SK-N-SH treated with all-trans-retinoic acid at 6 μM for 48 hours (cell line): ENCODE measurements around the gene NMT1.

Experiments
- ATAC-seq: fragments of 200-7000 bp; cut with Tn5 transposase; 3 replicates; pipeline ENCODE4 v1.9.1; 2020; ENCODE audit warnings: mild to moderate bottlenecking, moderate library complexity
- ARNTL ChIP-seq: fragments of 450-650 bp; formaldehyde crosslinking; IDR thresholded peaks from 2 replicates; pipeline ENCODE4 v1.5.0; 2020; ENCODE audit warnings: low read depth, mild to moderate bottlenecking, moderate library complexity, borderline replicate concordance
- BACH2 ChIP-seq: fragments of 250-450 bp; sonication (Bioruptor Pico); IDR thresholded peaks from 2 replicates; pipeline ENCODE4 v1.9.0; 2021; ENCODE audit warnings: mild to moderate bottlenecking, borderline replicate concordance
- CREB5 ChIP-seq: fragments of 250-450 bp; sonication (Bioruptor Pico); IDR thresholded peaks from 2 replicates; pipeline ENCODE4 v1.5.1; 2020; ENCODE audit warnings: low read depth, mild to moderate bottlenecking, moderate library complexity
- CSDC2 ChIP-seq: fragments of 250-450 bp; sonication (Bioruptor Pico); IDR thresholded peaks from 2 replicates; pipeline ENCODE4 v1.5.0; 2020; ENCODE audit warnings: mild to moderate bottlenecking, moderate library complexity
- CSRNP3 ChIP-seq: fragments of 250-450 bp; sonication (Bioruptor Pico); IDR thresholded peaks from 2 replicates; pipeline ENCODE4 v1.5.1; 2021; ENCODE audit warnings: mild to moderate bottlenecking, moderate library complexity
- ESRRG ChIP-seq: fragments of 250-450 bp; sonication (Bioruptor Pico); IDR thresholded peaks from 2 replicates; pipeline ENCODE4 v1.6.1; 2021; ENCODE audit warnings: mild to moderate bottlenecking
- GLIS3 ChIP-seq: fragments of 250-450 bp; sonication (Bioruptor Pico); IDR thresholded peaks from 2 replicates; pipeline ENCODE4 v1.5.0; 2020; ENCODE audit warnings: mild to moderate bottlenecking, moderate library complexity
- PATZ1 ChIP-seq: fragments of 250-450 bp; sonication (Bioruptor Pico); IDR thresholded peaks from 2 replicates; pipeline ENCODE4 v1.8.0; 2020; ENCODE audit warnings: mild to moderate bottlenecking, moderate library complexity, borderline replicate concordance
- POU6F1 ChIP-seq: fragments of 250-450 bp; sonication (Bioruptor Pico); IDR thresholded peaks from 2 replicates; pipeline ENCODE4 v1.8.0; 2021; ENCODE audit warnings: low read depth, mild to moderate bottlenecking, moderate library complexity, borderline replicate concordance
- PPARA ChIP-seq: fragments of 250-450 bp; sonication (Bioruptor Pico); IDR thresholded peaks from 2 replicates; pipeline ENCODE4 v1.5.0; 2020; ENCODE audit warnings: mild to moderate bottlenecking, borderline replicate concordance
- RARB ChIP-seq: fragments of 250-450 bp; sonication (Bioruptor Pico); IDR thresholded peaks from 2 replicates; pipeline ENCODE4 v1.8.0; 2021; ENCODE audit warnings: mild to moderate bottlenecking, moderate library complexity
- SNAI2 ChIP-seq: fragments of 250-450 bp; sonication (Bioruptor Pico); IDR thresholded peaks from 2 replicates; pipeline ENCODE4 v1.5.0; 2020; ENCODE audit warnings: mild to moderate bottlenecking, moderate library complexity
- TCF4 ChIP-seq: fragments of 250-450 bp; sonication (Bioruptor Pico); IDR thresholded peaks from 2 replicates; pipeline ENCODE4 v1.8.0; 2021; ENCODE audit warnings: mild to moderate bottlenecking, moderate library complexity, borderline replicate concordance
- TOX ChIP-seq: fragments of 250-450 bp; sonication (Bioruptor Pico); IDR thresholded peaks from 2 replicates; pipeline ENCODE4 v1.8.0; 2021; ENCODE audit warnings: mild to moderate bottlenecking, moderate library complexity, borderline replicate concordance
- ZC3H10 ChIP-seq: fragments of 250-450 bp; sonication (Bioruptor Pico); IDR thresholded peaks from 2 replicates; pipeline ENCODE4 v1.5.1; 2021; ENCODE audit warnings: mild to moderate bottlenecking, moderate library complexity
- ZFP3 ChIP-seq: fragments of 250-450 bp; sonication (Bioruptor Pico); IDR thresholded peaks from 2 replicates; pipeline ENCODE4 v1.5.0; 2020; ENCODE audit warnings: mild to moderate bottlenecking, moderate library complexity
- ZFP30 ChIP-seq: fragments of 450-650 bp; formaldehyde crosslinking; IDR thresholded peaks from 2 replicates; pipeline ENCODE4 v1.5.0; 2022; ENCODE audit warnings: mild to moderate bottlenecking, moderate library complexity
- ZNF565 ChIP-seq: fragments of 450-650 bp; formaldehyde crosslinking; conservative IDR thresholded peaks from 2 replicates; pipeline ENCODE4 v1.5.0; 2020; ENCODE audit warnings: low read depth, mild to moderate bottlenecking, moderate library complexity
- ZNF70 ChIP-seq: fragments of 450-650 bp; formaldehyde crosslinking; IDR thresholded peaks from 2 replicates; pipeline ENCODE4 v1.5.0; 2020; ENCODE audit warnings: mild to moderate bottlenecking, moderate library complexity
- ZNF8 ChIP-seq: fragments of 450-650 bp; formaldehyde crosslinking; IDR thresholded peaks from 2 replicates; pipeline ENCODE4 v1.5.0; 2020; ENCODE audit warnings: mild to moderate bottlenecking, moderate library complexity
- TF ChIP-seq, protein P1 (sequence below): fragments of 250-450 bp; sonication (Bioruptor Pico); IDR thresholded peaks from 2 replicates; pipeline ENCODE4 v1.5.0; 2020; ENCODE audit warnings: mild to moderate bottlenecking, moderate library complexity

Gene NMT1

GRCh38 chr17:45116434-45117016, 55.4 kb downstream of the NMT1 start:
- peak; percentile 17; the same call in 1 of the 3 replicates for ATAC-seq
- TF ChIP-seq PATZ1 (CRISPR knock-in tag) (no peak), TCF4 (peak; percentile 48; the same call in 1 of the 2 replicates)

DNA sequence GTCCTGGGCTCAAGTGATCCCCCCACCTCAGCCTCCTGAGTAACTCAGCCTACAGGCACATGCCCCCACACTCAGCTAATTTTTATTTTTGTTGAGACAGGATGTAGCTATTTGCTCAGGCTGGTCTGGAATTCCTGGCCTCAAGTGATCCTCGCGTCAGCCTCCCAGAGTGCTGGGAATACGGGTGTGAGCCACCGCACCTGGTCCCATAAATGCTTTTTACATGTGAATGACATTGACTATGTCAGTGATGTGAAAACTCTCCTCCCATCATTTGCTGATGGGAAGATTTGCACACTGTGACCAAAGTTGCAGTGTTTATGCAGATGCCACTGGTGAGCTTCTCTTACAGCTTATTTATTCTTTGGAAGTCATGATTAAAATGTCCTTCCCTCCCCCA, 56.2 kb downstream of the NMT1 start:
- TF ChIP-seq ZFP30 (CRISPR knock-in tag) (no peak), SNAI2 (CRISPR knock-in tag) (no peak), ZNF565 (CRISPR knock-in tag) (no peak), PATZ1 (CRISPR knock-in tag) (no peak), PPARA (CRISPR knock-in tag) (no peak), POU6F1 (CRISPR knock-in tag) (no peak), RARB (CRISPR knock-in tag) (no peak), ARNTL (CRISPR knock-in tag) (no peak), ZNF70 (CRISPR knock-in tag) (no peak), TCF4 (no peak), BACH2 (no peak), ZC3H10 (CRISPR knock-in tag) (no peak)
- TF ChIP-seq, protein P1, sequence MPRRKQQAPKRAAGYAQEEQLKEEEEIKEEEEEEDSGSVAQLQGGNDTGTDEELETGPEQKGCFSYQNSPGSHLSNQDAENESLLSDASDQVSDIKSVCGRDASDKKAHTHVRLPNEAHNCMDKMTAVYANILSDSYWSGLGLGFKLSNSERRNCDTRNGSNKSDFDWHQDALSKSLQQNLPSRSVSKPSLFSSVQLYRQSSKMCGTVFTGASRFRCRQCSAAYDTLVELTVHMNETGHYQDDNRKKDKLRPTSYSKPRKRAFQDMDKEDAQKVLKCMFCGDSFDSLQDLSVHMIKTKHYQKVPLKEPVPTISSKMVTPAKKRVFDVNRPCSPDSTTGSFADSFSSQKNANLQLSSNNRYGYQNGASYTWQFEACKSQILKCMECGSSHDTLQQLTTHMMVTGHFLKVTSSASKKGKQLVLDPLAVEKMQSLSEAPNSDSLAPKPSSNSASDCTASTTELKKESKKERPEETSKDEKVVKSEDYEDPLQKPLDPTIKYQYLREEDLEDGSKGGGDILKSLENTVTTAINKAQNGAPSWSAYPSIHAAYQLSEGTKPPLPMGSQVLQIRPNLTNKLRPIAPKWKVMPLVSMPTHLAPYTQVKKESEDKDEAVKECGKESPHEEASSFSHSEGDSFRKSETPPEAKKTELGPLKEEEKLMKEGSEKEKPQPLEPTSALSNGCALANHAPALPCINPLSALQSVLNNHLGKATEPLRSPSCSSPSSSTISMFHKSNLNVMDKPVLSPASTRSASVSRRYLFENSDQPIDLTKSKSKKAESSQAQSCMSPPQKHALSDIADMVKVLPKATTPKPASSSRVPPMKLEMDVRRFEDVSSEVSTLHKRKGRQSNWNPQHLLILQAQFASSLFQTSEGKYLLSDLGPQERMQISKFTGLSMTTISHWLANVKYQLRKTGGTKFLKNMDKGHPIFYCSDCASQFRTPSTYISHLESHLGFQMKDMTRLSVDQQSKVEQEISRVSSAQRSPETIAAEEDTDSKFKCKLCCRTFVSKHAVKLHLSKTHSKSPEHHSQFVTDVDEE: no peak
- no peak for ATAC-seq

DNA sequence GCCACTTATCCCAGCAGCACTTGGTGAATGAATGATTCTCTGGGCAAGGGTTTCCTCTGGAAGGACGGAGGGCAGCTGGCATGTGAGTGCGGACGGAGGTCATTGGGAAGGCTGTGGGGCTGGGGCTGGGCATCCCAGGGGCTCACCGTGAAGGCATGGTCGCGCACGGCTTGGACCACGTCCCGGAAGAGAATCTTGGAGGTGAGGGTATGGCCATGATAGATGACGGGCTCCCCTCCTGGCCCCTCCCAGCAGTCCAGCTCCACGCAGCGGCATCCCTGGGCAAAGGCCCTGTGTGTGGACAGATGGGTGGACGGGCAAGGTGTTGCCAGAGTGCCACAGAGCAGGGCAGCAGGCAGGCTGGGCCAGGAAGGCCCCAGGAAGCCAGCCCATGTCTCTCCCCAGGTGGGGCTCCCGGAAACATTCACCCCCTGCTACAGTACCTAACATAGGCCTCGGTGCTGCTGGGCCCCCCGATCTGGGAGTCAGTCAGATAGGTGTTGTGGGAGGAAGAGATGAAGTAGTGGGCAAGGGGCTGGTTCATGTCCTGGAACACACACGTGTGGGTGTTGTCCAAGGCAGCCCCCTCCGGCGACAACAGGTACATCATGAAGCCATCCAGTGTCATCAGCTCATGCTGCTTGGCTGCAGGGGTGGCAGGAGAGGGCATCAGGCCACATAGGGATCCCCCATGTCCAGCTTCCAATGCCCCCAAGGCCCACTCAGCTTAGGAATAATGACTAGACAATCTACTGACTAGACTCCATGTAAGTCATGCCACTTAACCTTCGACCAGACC, 56.9 kb downstream of the NMT1 start:
- TF ChIP-seq ZFP30 (CRISPR knock-in tag) (no peak), ZFP3 (no peak), ZNF70 (CRISPR knock-in tag) (no peak), GLIS3 (no peak), ESRRG (CRISPR knock-in tag) (no peak), PPARA (CRISPR knock-in tag) (no peak), POU6F1 (CRISPR knock-in tag) (no peak), TCF4 (no peak), CSRNP3 (CRISPR knock-in tag) (no peak), PATZ1 (CRISPR knock-in tag) (no peak), ZNF565 (CRISPR knock-in tag) (no peak), RARB (CRISPR knock-in tag) (no peak), TOX (CRISPR knock-in tag) (no peak), ZNF8 (no peak), BACH2 (no peak), CSDC2 (no peak), CREB5 (no peak)
- TF ChIP-seq, all 23 proteins: peak for 0
- ATAC-seq: no peak
